DMS79 treated with DMSO at 0.1 percent for 48 hours (cell line): ENCODE results near the gene PLP2.

Experiments
- DNase-seq: peaks from one replicate; lab custom pipeline; 2025; lab: John Stamatoyannopoulos, UW

PLP2 gene

GRCh38 chrX:49209434-49210251 lies 37.9 kb downstream of the PLP2 start:
- DNase-seq = no peak

- no peak for DNase-seq
Measured at GRCh38 chrX:49210406-49210805, 38.7 kb downstream of the PLP2 start.

GRCh38 chrX:49211074-49211473 lies 39.4 kb downstream of the PLP2 start:
- DNase-seq = no peak

GRCh38 chrX:49212209-49212608 lies 40.5 kb downstream of the PLP2 start:
- DNase-seq = no peak

GRCh38 chrX:49212861-49213260 lies 41.2 kb downstream of the PLP2 start:
- DNase-seq = no peak

GRCh38 chrX:49214416-49214815 lies 42.7 kb downstream of the PLP2 start:
- no peak for DNase-seq

GRCh38 chrX:49214996-49215526 lies 43.4 kb downstream of the PLP2 start:
- DNase-seq = no peak

- DNase-seq = no peak
Measured at GRCh38 chrX:49220100-49220499, 48.4 kb downstream of the PLP2 start.

- DNase-seq = no peak
Measured at GRCh38 chrX:49221868-49222267, 50.2 kb downstream of the PLP2 start.
